Bronchial epithelial cell (primary cell): ENCODE data around the gene TGFBR2. TPM values are rescaled to one million over a fixed set of nuclear protein-coding genes. Genes with fewer than 3 reads are reported as not detected.

Experiments
- DNase-seq: peaks from one replicate; pipeline ENCODE4 v3.0.0-alpha.2; 2010; ENCODE audit warnings: low read depth
- FAIRE-seq: peaks from 2 replicates; lab custom pipeline; 2011; peaks lifted over from hg19 to GRCh38; lab: Jason Lieb, UNC
- H3K27me3 ChIP-seq: 2 replicates; pipeline ENCODE4 v1.5.1; 2011; ENCODE audit warnings: low read length; ENCODE audit not compliant: control insufficient read depth, insufficient read depth
- H3K36me3 ChIP-seq: 2 replicates; pipeline ENCODE4 v1.5.1; 2011; ENCODE audit warnings: low read length; ENCODE audit not compliant: control insufficient read depth, insufficient read depth
- H3K4me3 ChIP-seq: 2 replicates; pipeline ENCODE4 v1.5.1; 2011; ENCODE audit warnings: mild to moderate bottlenecking, low read depth, low read length, control low read depth
- total RNA-seq: library from RNA; depleted of rRNA; stranded (reverse); fragments of >200 nt; gene quantifications from 2 replicates; pipeline ENCODE4 v1.2.1, GENCODE V29; 2014
- TF ChIP-seq, protein P1 (sequence below): IDR thresholded peaks from 2 replicates; pipeline ENCODE4 v1.5.1; 2011; ENCODE audit warnings: mild to moderate bottlenecking, moderate library complexity, low read length, control low read depth, inconsistent platforms; ENCODE audit not compliant: insufficient read depth, severe bottlenecking

Gene TGFBR2
- total RNA-seq, 1 donor from 2014 or later = 25.5 TPM

DNA sequence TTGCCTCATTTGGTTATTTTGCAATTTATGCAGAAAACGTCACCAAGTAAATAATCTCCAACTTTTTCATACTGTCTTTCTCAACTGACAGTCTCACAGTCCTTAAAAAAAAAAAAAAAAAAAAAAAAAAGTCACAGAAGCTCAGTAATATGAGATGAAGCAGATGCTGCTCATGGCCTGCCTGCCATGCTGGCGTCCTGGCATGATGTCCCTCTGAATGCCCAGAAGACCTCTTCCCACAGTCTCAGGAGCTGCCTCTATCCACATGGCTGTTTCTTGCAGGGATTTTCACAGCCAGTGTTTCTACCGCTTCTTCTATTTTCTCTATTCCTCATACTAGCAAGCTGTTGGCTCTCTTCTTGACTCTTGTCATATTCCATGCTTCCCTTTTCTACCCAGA is 87.7 kb downstream of the TGFBR2 start:
- no peak overlapping the region for H3K4me3 ChIP-seq
- H3K36me3 ChIP-seq = peaks cover 10% of the 10 kb centered on the region
- DNase-seq (no peak), FAIRE-seq (no peak)
- TF ChIP-seq, protein P1, sequence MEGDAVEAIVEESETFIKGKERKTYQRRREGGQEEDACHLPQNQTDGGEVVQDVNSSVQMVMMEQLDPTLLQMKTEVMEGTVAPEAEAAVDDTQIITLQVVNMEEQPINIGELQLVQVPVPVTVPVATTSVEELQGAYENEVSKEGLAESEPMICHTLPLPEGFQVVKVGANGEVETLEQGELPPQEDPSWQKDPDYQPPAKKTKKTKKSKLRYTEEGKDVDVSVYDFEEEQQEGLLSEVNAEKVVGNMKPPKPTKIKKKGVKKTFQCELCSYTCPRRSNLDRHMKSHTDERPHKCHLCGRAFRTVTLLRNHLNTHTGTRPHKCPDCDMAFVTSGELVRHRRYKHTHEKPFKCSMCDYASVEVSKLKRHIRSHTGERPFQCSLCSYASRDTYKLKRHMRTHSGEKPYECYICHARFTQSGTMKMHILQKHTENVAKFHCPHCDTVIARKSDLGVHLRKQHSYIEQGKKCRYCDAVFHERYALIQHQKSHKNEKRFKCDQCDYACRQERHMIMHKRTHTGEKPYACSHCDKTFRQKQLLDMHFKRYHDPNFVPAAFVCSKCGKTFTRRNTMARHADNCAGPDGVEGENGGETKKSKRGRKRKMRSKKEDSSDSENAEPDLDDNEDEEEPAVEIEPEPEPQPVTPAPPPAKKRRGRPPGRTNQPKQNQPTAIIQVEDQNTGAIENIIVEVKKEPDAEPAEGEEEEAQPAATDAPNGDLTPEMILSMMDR = no peak
- no peaks in the 10 kb centered on the region for H3K27me3 ChIP-seq

GRCh38 chr3:30694668-30695067 is 88.3 kb downstream of the TGFBR2 start:
- TF ChIP-seq, protein P1 = no peak
- Histone ChIP-seq H3K27me3 (no peaks in the 10 kb centered on the region), H3K36me3 (peaks cover 10% of the 10 kb centered on the region), H3K4me3 (no peak overlapping the region)
- DNase-seq (no peak), FAIRE-seq (no peak)

DNA sequence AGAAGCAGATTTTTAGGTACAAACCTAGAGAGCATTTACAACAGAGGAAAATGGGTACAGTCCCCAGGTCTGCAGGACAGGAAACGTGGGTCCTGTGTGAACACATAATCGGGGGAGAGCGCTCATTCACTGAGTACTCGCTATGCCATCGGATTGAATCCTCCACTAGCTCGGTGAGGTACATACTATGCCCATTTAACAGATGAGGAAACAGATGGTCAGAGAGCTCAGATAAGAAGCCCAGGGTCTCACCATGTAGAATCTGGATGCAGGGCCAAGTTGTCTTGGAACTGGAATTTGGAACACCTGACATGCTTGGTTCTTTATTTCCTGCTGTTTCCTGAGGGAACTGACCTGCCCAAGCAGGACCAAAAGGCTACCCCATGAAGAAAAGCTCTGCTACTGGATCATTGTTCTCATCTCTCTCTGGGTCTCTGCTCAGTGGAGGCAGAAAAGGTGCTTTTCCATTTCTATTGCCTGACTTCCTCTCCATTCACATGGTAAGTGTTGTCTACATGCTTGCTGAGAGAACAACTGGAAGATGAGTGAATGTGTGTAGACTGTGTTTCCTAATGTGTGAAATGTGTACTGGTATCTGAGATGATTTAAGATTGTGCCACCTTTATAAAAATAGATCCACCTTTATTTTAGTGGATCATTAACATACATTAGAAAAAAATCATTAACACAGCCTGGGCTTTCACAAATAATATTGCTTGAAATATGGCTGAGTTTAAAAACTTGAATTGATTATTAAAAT is 89.1 kb downstream of the TGFBR2 start:
- no peak for DNase-seq
- H3K27me3 ChIP-seq = no peaks in the 10 kb centered on the region
- H3K36me3 ChIP-seq = peaks cover 10% of the 10 kb centered on the region
- H3K4me3 ChIP-seq = no peak overlapping the region
- TF ChIP-seq, protein P1 = no peak
- no peak for FAIRE-seq

GRCh38 chr3:30696403-30696819 is 90.0 kb downstream of the TGFBR2 start:
- Histone ChIP-seq H3K4me3 (no peak overlapping the region), H3K27me3 (no peaks in the 10 kb centered on the region), H3K36me3 (peaks cover 5% of the 10 kb centered on the region)
- DNase-seq (no peak), FAIRE-seq (no peak)
- TF ChIP-seq, protein P1 = no peak

DNA sequence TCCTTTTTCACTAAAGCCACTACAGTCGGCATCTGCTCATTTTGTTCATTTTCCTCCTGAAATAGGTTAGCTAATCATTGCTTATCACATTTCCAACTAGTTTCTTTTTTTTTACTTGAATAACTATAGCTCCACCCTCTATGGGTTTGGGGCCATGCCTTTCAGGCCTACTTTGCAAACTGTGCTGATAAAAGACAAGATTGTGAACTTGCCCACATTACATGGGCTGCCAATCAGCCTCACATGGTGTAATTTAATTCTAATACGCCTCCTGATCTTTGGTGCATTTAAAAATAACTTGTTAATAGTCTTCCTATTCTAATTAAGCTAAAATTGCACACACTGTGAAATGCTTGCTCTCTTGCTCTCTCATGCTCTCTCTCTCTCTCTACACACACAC is 90.5 kb downstream of the TGFBR2 start:
- DNase-seq (no peak), FAIRE-seq (no peak)
- H3K4me3 ChIP-seq = no peak overlapping the region
- peaks cover 3% of the 10 kb centered on the region for H3K36me3 ChIP-seq
- H3K27me3 ChIP-seq = no peaks in the 10 kb centered on the region
- TF ChIP-seq, protein P1 = no peak
